ENCODE measurements around the gene ANKRD6.
"Not testable (repeated sequence)": the region's sequence is repeated elsewhere in the genome, so short reads cannot be mapped to it uniquely, and the experiment has no call there.

The ANKRD6 gene

GRCh38 chr6:89623749-89624148, 190.8 kb downstream of the ANKRD6 start:
- Histone ChIP-seq H3K36me3 (ENCODE audit: control insufficient read depth, insufficient read depth, low read length) (no peaks in the 10 kb centered on the region), H3K4me3 (ENCODE audit: insufficient read depth, low read depth, low read length, poor library complexity, severe bottlenecking) (no peak overlapping the region), H3K4me1 (ENCODE audit: control insufficient read depth, insufficient read depth, low read length, poor library complexity, severe bottlenecking) (no peaks in the 10 kb centered on the region), H3K27ac (ENCODE audit: insufficient read depth, low read length, poor library complexity, severe bottlenecking) (no peak overlapping the region), H3K9me3 (ENCODE audit: control insufficient read depth, low read length) (no peaks in the 10 kb centered on the region), H3K27me3 (replicated peaks; ENCODE audit: control insufficient read depth, insufficient read depth, low read length, poor library complexity, severe bottlenecking) (no peaks in the 10 kb centered on the region)
- no peak for DNase-seq

- Histone ChIP-seq H3K4me3 (ENCODE audit: insufficient read depth, low read depth, low read length, poor library complexity, severe bottlenecking) (no peak overlapping the region), H3K9me3 (ENCODE audit: control insufficient read depth, low read length) (no peaks in the 10 kb centered on the region), H3K36me3 (ENCODE audit: control insufficient read depth, insufficient read depth, low read length) (peaks cover 7% of the 10 kb centered on the region)
Measured at GRCh38 chr6:89630488-89630887, 197.5 kb downstream of the ANKRD6 start.

GRCh38 chr6:89636412-89636811, 203.5 kb downstream of the ANKRD6 start:
- H3K36me3 ChIP-seq (ENCODE audit: control insufficient read depth, insufficient read depth, low read length); H3K27ac ChIP-seq (ENCODE audit: insufficient read depth, low read length, poor library complexity, severe bottlenecking); H3K4me1 ChIP-seq (ENCODE audit: control insufficient read depth, insufficient read depth, low read length, poor library complexity, severe bottlenecking); H3K4me3 ChIP-seq (ENCODE audit: insufficient read depth, low read depth, low read length, poor library complexity, severe bottlenecking); DNase-seq; H3K9me3 ChIP-seq (ENCODE audit: control insufficient read depth, low read length); H3K27me3 ChIP-seq (replicated peaks; ENCODE audit: control insufficient read depth, insufficient read depth, low read length, poor library complexity, severe bottlenecking): not testable (repeated sequence)

More at GRCh38 chr6:89630488-89630887, 197.5 kb downstream of the ANKRD6 start:
- no peak overlapping the region for H3K27ac ChIP-seq (ENCODE audit: insufficient read depth, low read length, poor library complexity, severe bottlenecking)
- DNase-seq = no peak
- no peaks in the 10 kb centered on the region for H3K27me3 ChIP-seq (replicated peaks; ENCODE audit: control insufficient read depth, insufficient read depth, low read length, poor library complexity, severe bottlenecking)
- H3K4me1 ChIP-seq (ENCODE audit: control insufficient read depth, insufficient read depth, low read length, poor library complexity, severe bottlenecking) = no peaks in the 10 kb centered on the region

- no peak for DNase-seq
- no peaks in the 10 kb centered on the region for H3K27me3 ChIP-seq (replicated peaks; ENCODE audit: control insufficient read depth, insufficient read depth, low read length, poor library complexity, severe bottlenecking)
- H3K4me3 ChIP-seq (ENCODE audit: insufficient read depth, low read depth, low read length, poor library complexity, severe bottlenecking) = peak overlapping the region; percentile 96
- peaks cover 7% of the 10 kb centered on the region for H3K4me1 ChIP-seq (ENCODE audit: control insufficient read depth, insufficient read depth, low read length, poor library complexity, severe bottlenecking)
- H3K9me3 ChIP-seq (ENCODE audit: control insufficient read depth, low read length) = no peaks in the 10 kb centered on the region
- H3K36me3 ChIP-seq (ENCODE audit: control insufficient read depth, insufficient read depth, low read length) = peaks cover 2% of the 10 kb centered on the region
- peak overlapping the region; percentile 99 for H3K27ac ChIP-seq (ENCODE audit: insufficient read depth, low read length, poor library complexity, severe bottlenecking)
Measured at GRCh38 chr6:89637960-89638319, 205.0 kb downstream of the ANKRD6 start.

- Histone ChIP-seq H3K27me3 (replicated peaks; ENCODE audit: control insufficient read depth, insufficient read depth, low read length, poor library complexity, severe bottlenecking) (no peaks in the 10 kb centered on the region), H3K9me3 (ENCODE audit: control insufficient read depth, low read length) (no peaks in the 10 kb centered on the region), H3K4me1 (ENCODE audit: control insufficient read depth, insufficient read depth, low read length, poor library complexity, severe bottlenecking) (peaks cover 7% of the 10 kb centered on the region), H3K4me3 (ENCODE audit: insufficient read depth, low read depth, low read length, poor library complexity, severe bottlenecking) (peak within 1 kb of the TSS; percentile 96), H3K36me3 (ENCODE audit: control insufficient read depth, insufficient read depth, low read length) (no peaks in the 10 kb centered on the region), H3K27ac (ENCODE audit: insufficient read depth, low read length, poor library complexity, severe bottlenecking) (peak within 1 kb of the TSS; percentile 99)
- peak; percentile 78 to 85 (median 84) for DNase-seq
Measured at GRCh38 chr6:89638320-89639195, 205.6 kb downstream of the ANKRD6 start, which contains the start of gene LYRM2. LYRM2 (minus strand) TSS chr6:89638747; CDS start chr6:89638716, 31 bp downstream.

- DNase-seq = no peak
- Histone ChIP-seq H3K9me3 (ENCODE audit: control insufficient read depth, low read length) (no peaks in the 10 kb centered on the region), H3K4me3 (ENCODE audit: insufficient read depth, low read depth, low read length, poor library complexity, severe bottlenecking) (no peak overlapping the region), H3K4me1 (ENCODE audit: control insufficient read depth, insufficient read depth, low read length, poor library complexity, severe bottlenecking) (peaks cover 7% of the 10 kb centered on the region), H3K27me3 (replicated peaks; ENCODE audit: control insufficient read depth, insufficient read depth, low read length, poor library complexity, severe bottlenecking) (no peaks in the 10 kb centered on the region), H3K27ac (ENCODE audit: insufficient read depth, low read length, poor library complexity, severe bottlenecking) (no peak overlapping the region), H3K36me3 (ENCODE audit: control insufficient read depth, insufficient read depth, low read length) (peaks cover 10% of the 10 kb centered on the region)
Measured at GRCh38 chr6:89640804-89641203, 207.9 kb downstream of the ANKRD6 start.

GRCh38 chr6:89641581-89641980, 208.6 kb downstream of the ANKRD6 start:
- H3K9me3 ChIP-seq (ENCODE audit: control insufficient read depth, low read length); H3K4me3 ChIP-seq (ENCODE audit: insufficient read depth, low read depth, low read length, poor library complexity, severe bottlenecking); DNase-seq; H3K27me3 ChIP-seq (replicated peaks; ENCODE audit: control insufficient read depth, insufficient read depth, low read length, poor library complexity, severe bottlenecking); H3K27ac ChIP-seq (ENCODE audit: insufficient read depth, low read length, poor library complexity, severe bottlenecking); H3K4me1 ChIP-seq (ENCODE audit: control insufficient read depth, insufficient read depth, low read length, poor library complexity, severe bottlenecking): not testable (repeated sequence)
- peaks cover 18% of the 10 kb centered on the region for H3K36me3 ChIP-seq (ENCODE audit: control insufficient read depth, insufficient read depth, low read length)

- Histone ChIP-seq H3K36me3 (ENCODE audit: control insufficient read depth, insufficient read depth, low read length) (peaks cover 31% of the 10 kb centered on the region), H3K27me3 (replicated peaks; ENCODE audit: control insufficient read depth, insufficient read depth, low read length, poor library complexity, severe bottlenecking) (no peaks in the 10 kb centered on the region)
- DNase-seq = no peak
Measured at GRCh38 chr6:89642956-89643355, 210.0 kb downstream of the ANKRD6 start.

GRCh38 chr6:89643406-89643805, 210.5 kb downstream of the ANKRD6 start:
- Histone ChIP-seq H3K4me1 (ENCODE audit: control insufficient read depth, insufficient read depth, low read length, poor library complexity, severe bottlenecking) (no peaks in the 10 kb centered on the region), H3K27ac (ENCODE audit: insufficient read depth, low read length, poor library complexity, severe bottlenecking) (no peak overlapping the region), H3K36me3 (ENCODE audit: control insufficient read depth, insufficient read depth, low read length) (peaks cover 33% of the 10 kb centered on the region), H3K9me3 (ENCODE audit: control insufficient read depth, low read length) (no peaks in the 10 kb centered on the region), H3K4me3 (ENCODE audit: insufficient read depth, low read depth, low read length, poor library complexity, severe bottlenecking) (no peak overlapping the region), H3K27me3 (replicated peaks; ENCODE audit: control insufficient read depth, insufficient read depth, low read length, poor library complexity, severe bottlenecking) (no peaks in the 10 kb centered on the region)
- DNase-seq = no peak

More at GRCh38 chr6:89642956-89643355, 210.0 kb downstream of the ANKRD6 start:
- no peak overlapping the region for H3K4me3 ChIP-seq (ENCODE audit: insufficient read depth, low read depth, low read length, poor library complexity, severe bottlenecking)
- no peaks in the 10 kb centered on the region for H3K9me3 ChIP-seq (ENCODE audit: control insufficient read depth, low read length)
- H3K27ac ChIP-seq (ENCODE audit: insufficient read depth, low read length, poor library complexity, severe bottlenecking) = no peak overlapping the region
- peaks cover 2% of the 10 kb centered on the region for H3K4me1 ChIP-seq (ENCODE audit: control insufficient read depth, insufficient read depth, low read length, poor library complexity, severe bottlenecking)

GRCh38 chr6:89644864-89645263, 211.9 kb downstream of the ANKRD6 start:
- no peaks in the 10 kb centered on the region for H3K27me3 ChIP-seq (replicated peaks; ENCODE audit: control insufficient read depth, insufficient read depth, low read length, poor library complexity, severe bottlenecking)
- H3K27ac ChIP-seq (ENCODE audit: insufficient read depth, low read length, poor library complexity, severe bottlenecking) = no peak overlapping the region
- H3K4me1 ChIP-seq (ENCODE audit: control insufficient read depth, insufficient read depth, low read length, poor library complexity, severe bottlenecking) = no peaks in the 10 kb centered on the region
- H3K36me3 ChIP-seq (ENCODE audit: control insufficient read depth, insufficient read depth, low read length) = peaks cover 41% of the 10 kb centered on the region
- H3K9me3 ChIP-seq (ENCODE audit: control insufficient read depth, low read length) = no peaks in the 10 kb centered on the region
- DNase-seq = no peak
- H3K4me3 ChIP-seq (ENCODE audit: insufficient read depth, low read depth, low read length, poor library complexity, severe bottlenecking) = no peak overlapping the region
